ENCODE results near the gene CASZ1. TPM values are rescaled to one million over a fixed set of nuclear protein-coding genes. Genes with fewer than 3 reads are reported as not detected.

The CASZ1 gene
- total RNA-seq, 1 experiment from 2014 or later, result 11.1 TPM

DNA sequence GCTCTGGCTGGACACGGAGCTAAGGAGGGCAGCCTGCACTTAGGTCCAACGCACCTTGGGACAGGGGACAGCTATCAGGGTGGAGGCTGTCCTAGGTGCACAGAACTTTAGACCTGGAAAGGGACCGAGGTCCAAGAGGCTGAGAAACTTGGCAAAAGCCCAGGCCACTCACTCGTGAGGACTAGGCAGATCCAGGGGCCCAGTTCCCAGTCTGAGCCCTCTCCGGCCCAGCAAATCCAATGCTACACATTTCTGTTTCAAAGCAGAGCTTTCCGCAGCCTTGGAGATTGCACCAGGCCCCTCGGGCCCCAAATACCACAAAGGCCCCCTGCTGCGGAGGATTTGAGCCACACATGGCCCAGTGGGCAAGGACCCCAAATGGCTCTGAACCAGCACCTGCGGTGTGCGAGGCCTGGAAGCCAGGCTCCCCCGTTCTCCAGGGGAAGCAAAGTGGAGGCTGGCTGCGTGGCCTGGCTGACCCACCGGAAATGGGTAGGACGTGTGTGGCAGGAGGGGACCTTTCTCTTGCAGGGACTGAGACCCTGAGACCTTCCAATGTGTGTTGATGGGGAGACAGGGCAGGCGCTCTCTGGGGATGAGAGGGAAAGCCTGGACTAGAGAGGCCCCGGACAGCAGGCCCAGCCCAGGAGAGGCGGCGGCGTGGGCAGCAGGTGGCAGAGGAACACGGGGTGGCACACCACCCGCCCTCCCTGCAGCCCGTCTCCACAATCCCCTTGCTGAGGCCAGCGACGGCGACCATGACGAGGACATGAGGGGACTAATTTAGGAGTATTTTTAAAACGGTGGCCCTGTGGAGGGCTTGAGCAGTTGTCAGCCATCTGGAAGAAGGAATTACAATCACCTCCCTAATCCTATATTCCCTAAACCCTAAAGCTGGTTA is 118.7 kb downstream of the CASZ1 start:
- no TSS peak for BruUV-seq (replicated peaks)
- Mint-ChIP-seq H3K4me1 (ENCODE audit: insufficient read depth, unreplicated experiment) (peaks cover 4% of the 10 kb centered on the region), H3K4me3 (ENCODE audit: unreplicated experiment) (no peak overlapping the region), H3K27me3 (ENCODE audit: insufficient read depth, unreplicated experiment) (no peaks in the 10 kb centered on the region), H3K27ac (ENCODE audit: low read depth, unreplicated experiment) (no peak overlapping the region), H3K36me3 (ENCODE audit: insufficient read depth, unreplicated experiment) (peaks cover 9% of the 10 kb centered on the region), H3K9me3 (ENCODE audit: unreplicated experiment) (no peaks in the 10 kb centered on the region)
- intact Hi-C loops (cut with micrococcal nuclease), result no loop called here
- TF ChIP-seq, protein P1, sequence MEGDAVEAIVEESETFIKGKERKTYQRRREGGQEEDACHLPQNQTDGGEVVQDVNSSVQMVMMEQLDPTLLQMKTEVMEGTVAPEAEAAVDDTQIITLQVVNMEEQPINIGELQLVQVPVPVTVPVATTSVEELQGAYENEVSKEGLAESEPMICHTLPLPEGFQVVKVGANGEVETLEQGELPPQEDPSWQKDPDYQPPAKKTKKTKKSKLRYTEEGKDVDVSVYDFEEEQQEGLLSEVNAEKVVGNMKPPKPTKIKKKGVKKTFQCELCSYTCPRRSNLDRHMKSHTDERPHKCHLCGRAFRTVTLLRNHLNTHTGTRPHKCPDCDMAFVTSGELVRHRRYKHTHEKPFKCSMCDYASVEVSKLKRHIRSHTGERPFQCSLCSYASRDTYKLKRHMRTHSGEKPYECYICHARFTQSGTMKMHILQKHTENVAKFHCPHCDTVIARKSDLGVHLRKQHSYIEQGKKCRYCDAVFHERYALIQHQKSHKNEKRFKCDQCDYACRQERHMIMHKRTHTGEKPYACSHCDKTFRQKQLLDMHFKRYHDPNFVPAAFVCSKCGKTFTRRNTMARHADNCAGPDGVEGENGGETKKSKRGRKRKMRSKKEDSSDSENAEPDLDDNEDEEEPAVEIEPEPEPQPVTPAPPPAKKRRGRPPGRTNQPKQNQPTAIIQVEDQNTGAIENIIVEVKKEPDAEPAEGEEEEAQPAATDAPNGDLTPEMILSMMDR (IDR thresholded peaks at IDR 0.05; ENCODE audit: unreplicated experiment), result no peak
- POLR2A ChIA-PET, result interaction anchor here (0.6 kb wide), 1 partner anchor 787 kb away, joined by 4 read pairs; no protein-coding TSS in a partner anchor
- no peak for DNase-seq (ENCODE audit: unreplicated experiment)
- CTCF ChIA-PET, result no interaction called here

DNA sequence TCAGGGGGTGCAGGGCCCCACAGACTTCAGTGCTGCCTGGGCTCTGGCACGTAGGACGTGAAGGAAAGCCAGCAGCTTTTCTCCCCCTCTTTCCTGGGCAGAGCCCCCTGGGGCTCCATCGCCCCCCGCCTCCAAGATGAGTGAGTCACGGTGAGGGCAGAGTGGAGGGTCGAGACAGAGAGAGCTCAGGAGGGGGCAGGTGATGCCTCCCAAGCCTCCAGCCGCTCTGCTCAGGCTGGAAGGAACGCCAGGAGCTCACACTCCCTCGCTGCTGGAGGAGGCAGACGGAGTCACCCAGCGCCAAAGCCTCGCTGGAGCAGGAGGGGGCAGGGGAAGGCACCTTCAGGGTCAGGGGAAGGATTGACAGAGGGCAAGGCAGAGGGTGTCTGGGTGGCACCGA is 119.5 kb downstream of the CASZ1 start:
- TF ChIP-seq, protein P1 (IDR thresholded peaks at IDR 0.05; ENCODE audit: unreplicated experiment), result no peak
- peaks cover 4% of the 10 kb centered on the region for H3K4me1 Mint-ChIP-seq (ENCODE audit: insufficient read depth, unreplicated experiment)
- POLR2A ChIA-PET, result no interaction called here
- no peak overlapping the region for H3K4me3 Mint-ChIP-seq (ENCODE audit: unreplicated experiment)
- no peaks in the 10 kb centered on the region for H3K9me3 Mint-ChIP-seq (ENCODE audit: unreplicated experiment)
- H3K36me3 Mint-ChIP-seq (ENCODE audit: insufficient read depth, unreplicated experiment), result peaks cover 13% of the 10 kb centered on the region
- no peak for DNase-seq (ENCODE audit: unreplicated experiment)
- intact Hi-C loops (cut with micrococcal nuclease), result no loop called here
- CTCF ChIA-PET, result no interaction called here
- no peaks in the 10 kb centered on the region for H3K27me3 Mint-ChIP-seq (ENCODE audit: insufficient read depth, unreplicated experiment)
- H3K27ac Mint-ChIP-seq (ENCODE audit: low read depth, unreplicated experiment), result no peak overlapping the region
- BruUV-seq (replicated peaks), result no TSS peak

DNA sequence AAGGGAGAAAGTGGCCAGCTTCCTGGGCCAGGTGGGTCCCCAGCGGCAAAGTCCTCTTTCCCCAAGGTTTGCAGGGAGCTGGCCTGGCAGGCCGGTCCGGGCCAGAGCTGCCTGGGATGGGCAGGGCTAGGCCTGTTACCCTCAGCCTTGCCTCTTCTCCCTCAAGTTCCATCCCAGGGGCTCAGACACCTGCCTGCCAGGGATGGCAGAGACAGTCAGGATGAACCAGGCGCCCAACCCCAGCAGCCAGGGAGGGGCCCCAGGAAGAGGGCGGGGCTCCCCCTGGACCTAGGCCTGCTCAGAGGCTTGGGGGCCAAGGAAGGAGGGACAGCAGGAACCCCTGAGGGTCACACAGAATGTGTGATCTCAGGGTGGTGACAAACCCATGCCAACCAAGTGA is 120.6 kb downstream of the CASZ1 start:
- BruUV-seq (replicated peaks), result no TSS peak
- TF ChIP-seq, protein P1 (IDR thresholded peaks at IDR 0.05; ENCODE audit: unreplicated experiment), result no peak
- no peak overlapping the region for H3K27ac Mint-ChIP-seq (ENCODE audit: low read depth, unreplicated experiment)
- ChIA-PET POLR2A (no interaction called here), CTCF (no interaction called here)
- no peak for DNase-seq (ENCODE audit: unreplicated experiment)
- peaks cover 4% of the 10 kb centered on the region for H3K4me1 Mint-ChIP-seq (ENCODE audit: insufficient read depth, unreplicated experiment)
- intact Hi-C loops (cut with micrococcal nuclease), result no loop called here
- H3K9me3 Mint-ChIP-seq (ENCODE audit: unreplicated experiment), result no peaks in the 10 kb centered on the region
- no peak overlapping the region for H3K4me3 Mint-ChIP-seq (ENCODE audit: unreplicated experiment)
- no peaks in the 10 kb centered on the region for H3K27me3 Mint-ChIP-seq (ENCODE audit: insufficient read depth, unreplicated experiment)
- peaks cover 13% of the 10 kb centered on the region for H3K36me3 Mint-ChIP-seq (ENCODE audit: insufficient read depth, unreplicated experiment)

DNA sequence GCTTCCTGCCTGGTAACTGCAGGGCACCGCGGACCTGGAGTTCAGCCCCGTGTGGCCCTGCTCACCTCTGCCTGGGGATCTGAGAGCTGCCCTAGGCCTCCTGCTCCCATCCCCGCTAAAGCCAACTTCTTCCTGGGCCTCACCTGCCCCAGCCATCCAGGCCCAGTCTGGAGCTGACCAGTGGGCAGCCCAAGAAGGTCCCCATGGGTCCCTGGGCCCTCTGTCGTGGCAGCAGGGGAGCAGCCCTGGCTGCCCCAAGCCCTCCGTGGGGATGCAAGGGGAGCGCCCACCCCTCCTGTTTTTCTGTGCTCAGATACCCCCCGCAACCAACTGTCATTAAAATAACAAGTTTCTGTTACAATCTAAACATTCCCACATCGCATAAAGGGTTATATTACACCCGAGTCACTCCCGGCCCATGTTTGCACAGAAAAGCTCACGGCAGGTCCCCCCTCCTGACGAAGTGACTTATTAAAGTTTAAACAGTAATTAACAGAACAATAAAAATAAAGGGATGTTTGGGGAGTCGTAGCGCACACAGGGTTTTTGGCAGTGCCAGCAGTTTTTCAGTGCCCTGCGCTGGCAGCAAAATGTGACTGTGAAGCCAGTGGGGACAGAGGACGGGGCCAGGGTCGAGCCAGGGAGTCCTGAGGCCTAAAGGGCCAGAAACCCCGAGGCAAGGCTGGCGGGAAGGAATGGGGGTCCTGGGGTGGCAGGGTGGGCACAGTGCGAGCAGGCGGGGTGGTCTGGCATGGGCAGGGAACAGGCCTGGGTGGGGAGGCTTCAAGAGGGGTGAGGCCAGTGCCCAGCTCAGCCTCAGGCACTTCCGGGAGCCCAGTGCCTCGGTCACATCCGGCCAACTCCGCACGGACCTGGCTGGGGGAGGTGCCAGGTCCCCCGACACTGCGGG is 121.5 kb downstream of the CASZ1 start:
- ChIA-PET POLR2A (no interaction called here), CTCF (no interaction called here)
- no peaks in the 10 kb centered on the region for H3K27me3 Mint-ChIP-seq (ENCODE audit: insufficient read depth, unreplicated experiment)
- no TSS peak for BruUV-seq (replicated peaks)
- peaks cover 4% of the 10 kb centered on the region for H3K4me1 Mint-ChIP-seq (ENCODE audit: insufficient read depth, unreplicated experiment)
- H3K27ac Mint-ChIP-seq (ENCODE audit: low read depth, unreplicated experiment), result no peak overlapping the region
- peaks cover 13% of the 10 kb centered on the region for H3K36me3 Mint-ChIP-seq (ENCODE audit: insufficient read depth, unreplicated experiment)
- DNase-seq (ENCODE audit: unreplicated experiment), result no peak
- H3K4me3 Mint-ChIP-seq (ENCODE audit: unreplicated experiment), result no peak overlapping the region
- no peaks in the 10 kb centered on the region for H3K9me3 Mint-ChIP-seq (ENCODE audit: unreplicated experiment)
- intact Hi-C loops (cut with micrococcal nuclease), result no loop called here
- TF ChIP-seq, protein P1 (IDR thresholded peaks at IDR 0.05; ENCODE audit: unreplicated experiment), result no peak

Measured in MCF 10A (cell line).